GM21737 (cell line): Measurements from ENCODE around the gene MUC5AC.
"Not testable (repeated sequence)": the region's sequence is repeated elsewhere in the genome, so short reads cannot be mapped to it uniquely, and the experiment has no call there.

Experiments
- ATAC-seq: cut with Tn5 transposase; IDR thresholded peaks from one replicate; pipeline ENCODE4 v1.9.1; 2021; ENCODE audit warnings: mild to moderate bottlenecking, moderate library complexity; ENCODE audit not compliant: unreplicated experiment

The MUC5AC gene

GRCh38 chr11:1248951-1249350 is 91.2 kb downstream of the MUC5AC start:
- ATAC-seq, result not testable (repeated sequence)

GRCh38 chr11:1250411-1250810 is 92.7 kb downstream of the MUC5AC start:
- not testable (repeated sequence) for ATAC-seq
